Vagina (tissue), 2 donors: ENCODE measurements around the gene RASAL2. TPM values are rescaled to one million over a fixed set of nuclear protein-coding genes. Genes with fewer than 3 reads are reported as not detected.

Experiments
- DNase-seq, 2 donors: peaks; one replicate each; pipeline ENCODE4 v3.0.0-alpha.2; 2017; ENCODE audit errors: extremely low spot score in 2 of 2
- H3K27ac ChIP-seq: fragments of 200-600 bp; sonication (generic); one replicate; pipeline ENCODE4 v1.5.1; 2019
- H3K27me3 ChIP-seq: fragments of 200-600 bp; sonication (generic); one replicate; pipeline ENCODE4 v1.5.1; 2019
- H3K36me3 ChIP-seq, 2 donors: fragments of 200-600 bp; sonication (generic); one replicate each; pipeline ENCODE4 v1.5.1; 2017 to 2019
- H3K4me1 ChIP-seq: fragments of 200-600 bp; sonication (generic); one replicate; pipeline ENCODE4 v1.5.1; 2019
- H3K4me3 ChIP-seq, 2 donors: fragments of 200-600 bp; sonication (generic); 1 replicate in 1 of 2; 2 replicates in 1 of 2; pipeline ENCODE4 v1.5.1; 2016 to 2019
- H3K9me3 ChIP-seq: fragments of 200-600 bp; sonication (generic); one replicate; pipeline ENCODE4 v1.5.1; 2019
- CTCF ChIP-seq, 3 experiments: fragments of 450-650 bp in 2 of 3; fragments of 200-600 bp in 1 of 3; sonication (generic) in 1 of 3; IDR thresholded peaks; one replicate each; pipeline ENCODE4 v1.5.1; 2017 to 2019; ENCODE audit warnings: antibody characterized with exemption in 3 of 3, mild to moderate bottlenecking in 2 of 3, moderate library complexity in 2 of 3
- POLR2A ChIP-seq, 2 donors: fragments of 450-650 bp; IDR thresholded peaks; one replicate each; pipeline ENCODE4 v1.6.1; 2017; ENCODE audit warnings: antibody characterized with exemption in 2 of 2, mild to moderate bottlenecking in 2 of 2, moderate library complexity in 2 of 2
- POLR2AphosphoS5 ChIP-seq, 2 donors: sonication (generic); formaldehyde crosslinking; IDR thresholded peaks; one replicate each; pipeline ENCODE4 v1.9.0; 2017; ENCODE audit warnings: antibody characterized with exemption in 2 of 2, mild to moderate bottlenecking in 2 of 2, low read depth in 1 of 2; ENCODE audit not compliant: insufficient read depth in 1 of 2
- intact Hi-C: fragments of 100-400 bp; cut with DNase I; formaldehyde crosslinking; loops from one replicate; pipeline ENCODE4 v1.15.1; 2023
- total RNA-seq: library from RNA; depleted of rRNA; stranded (reverse); fragments of >200 nt; gene quantifications from one replicate; pipeline ENCODE4 v1.2.3, GENCODE V29; 2016

The RASAL2 gene
- total RNA-seq, 1 donor from 2014 or later, result 25.5 TPM

- peaks cover 14% of the 10 kb centered on the region for H3K4me1 ChIP-seq
- H3K9me3 ChIP-seq, result no peaks in the 10 kb centered on the region
- H3K4me3 ChIP-seq, result no peak overlapping the region
- intact Hi-C loops, result no loop called here
- H3K27ac ChIP-seq, result no peak overlapping the region
- TF ChIP-seq POLR2AphosphoS5 (IDR thresholded peaks at IDR 0.05; ENCODE audit: insufficient read depth in 1 of 2, low read depth in 1 of 2), result no peak
- no peak for TF ChIP-seq CTCF (IDR thresholded peaks at IDR 0.05)
- TF ChIP-seq POLR2A (IDR thresholded peaks at IDR 0.05), result no peak
- no peak for DNase-seq
- no peaks in the 10 kb centered on the region for H3K36me3 ChIP-seq
- H3K27me3 ChIP-seq, result no peaks in the 10 kb centered on the region
Measured at GRCh38 chr1:178121883-178122282, 28.0 kb downstream of the RASAL2 start.

DNA sequence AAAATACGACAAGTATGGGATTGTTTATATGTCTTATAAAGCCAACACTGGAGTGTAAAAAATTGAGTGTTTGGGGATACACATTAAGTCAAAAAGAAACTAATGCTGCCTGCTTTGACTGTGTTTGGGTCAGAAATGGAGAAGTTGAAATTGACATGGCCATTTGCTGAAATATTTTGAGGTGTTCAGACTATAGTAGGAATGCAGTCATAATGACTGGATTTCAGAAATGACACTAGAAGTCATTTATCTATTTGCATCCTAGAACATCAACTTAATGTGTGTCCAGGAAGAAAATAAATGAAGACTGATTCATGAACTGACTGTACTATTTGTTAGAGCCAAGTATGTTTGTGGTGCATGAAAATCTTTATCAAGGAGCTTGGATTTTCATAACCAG lies 28.4 kb downstream of the RASAL2 start:
- Histone ChIP-seq H3K4me1 (peaks cover 14% of the 10 kb centered on the region), H3K4me3 (no peak overlapping the region)
- no peak for TF ChIP-seq POLR2A (IDR thresholded peaks at IDR 0.05)
- no peak for TF ChIP-seq POLR2AphosphoS5 (IDR thresholded peaks at IDR 0.05; ENCODE audit: insufficient read depth in 1 of 2, low read depth in 1 of 2)
- no peak for TF ChIP-seq CTCF (IDR thresholded peaks at IDR 0.05)

GRCh38 chr1:178124115-178124514 lies 30.2 kb downstream of the RASAL2 start:
- no peak for DNase-seq
- H3K36me3 ChIP-seq, result no peaks in the 10 kb centered on the region
- H3K4me1 ChIP-seq, result peaks cover 14% of the 10 kb centered on the region
- H3K4me3 ChIP-seq, result no peak overlapping the region
- no peaks in the 10 kb centered on the region for H3K27me3 ChIP-seq
- TF ChIP-seq CTCF (IDR thresholded peaks at IDR 0.05), result no peak
- TF ChIP-seq POLR2AphosphoS5 (IDR thresholded peaks at IDR 0.05; ENCODE audit: insufficient read depth in 1 of 2, low read depth in 1 of 2), result no peak
- no peak for TF ChIP-seq POLR2A (IDR thresholded peaks at IDR 0.05)
- intact Hi-C loops, result no loop called here
- no peak overlapping the region for H3K27ac ChIP-seq
- no peaks in the 10 kb centered on the region for H3K9me3 ChIP-seq

More for the DNA sequence above, 28.4 kb downstream of the RASAL2 start:
- no peak for DNase-seq
- no peaks in the 10 kb centered on the region for H3K9me3 ChIP-seq
- intact Hi-C loops, result no loop called here
- H3K36me3 ChIP-seq, result no peaks in the 10 kb centered on the region
- no peak overlapping the region for H3K27ac ChIP-seq
- H3K27me3 ChIP-seq, result no peaks in the 10 kb centered on the region

DNA sequence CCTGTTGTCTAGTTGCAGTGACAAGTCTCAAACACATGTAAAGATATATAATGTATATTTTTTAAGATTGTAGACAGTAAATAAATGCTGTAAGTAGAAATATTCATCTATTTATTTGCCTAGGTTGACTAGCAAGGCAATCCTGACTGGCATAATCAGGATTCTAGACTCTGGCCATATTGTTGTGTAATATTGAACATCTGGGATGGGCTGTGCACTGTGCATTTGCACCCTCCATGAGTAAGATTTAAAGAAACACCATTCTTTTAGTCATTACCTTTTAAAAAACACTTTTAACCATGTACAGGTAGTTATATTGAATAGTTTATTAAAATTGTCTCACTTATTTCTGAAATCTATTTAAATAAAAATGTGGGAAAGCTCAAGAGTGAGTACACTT lies 32.4 kb downstream of the RASAL2 start:
- intact Hi-C loops, result no loop called here
- Histone ChIP-seq H3K9me3 (no peaks in the 10 kb centered on the region), H3K36me3 (no peaks in the 10 kb centered on the region), H3K4me1 (peaks cover 13% of the 10 kb centered on the region), H3K27me3 (no peaks in the 10 kb centered on the region), H3K27ac (no peak overlapping the region), H3K4me3 (no peak overlapping the region)
- DNase-seq, result no peak
- no peak for TF ChIP-seq POLR2A (IDR thresholded peaks at IDR 0.05)
- no peak for TF ChIP-seq CTCF (IDR thresholded peaks at IDR 0.05)
- TF ChIP-seq POLR2AphosphoS5 (IDR thresholded peaks at IDR 0.05; ENCODE audit: insufficient read depth in 1 of 2, low read depth in 1 of 2), result no peak

DNA sequence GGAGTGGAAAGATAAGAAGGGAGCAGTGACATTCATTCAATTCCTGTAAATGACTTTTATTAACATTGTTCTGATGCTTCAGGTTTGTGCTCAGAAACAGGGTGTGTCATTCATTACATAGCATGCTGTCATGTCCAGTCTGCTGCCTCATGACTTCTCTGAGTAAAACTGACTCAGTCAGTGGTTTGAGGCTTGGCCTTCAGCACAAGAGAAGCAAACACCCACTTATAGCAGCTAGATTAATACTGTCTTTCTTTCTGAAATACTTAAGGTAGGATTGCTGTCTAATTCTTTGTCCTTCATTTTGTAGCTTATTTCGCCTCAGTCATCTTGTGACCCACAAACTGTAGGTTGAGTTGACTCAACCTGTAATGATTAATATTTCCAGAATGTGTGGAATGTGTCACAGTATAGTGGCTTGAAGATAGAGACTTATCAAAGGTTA lies 32.9 kb downstream of the RASAL2 start:
- intact Hi-C loops, result no loop called here

More for the DNA sequence above, 32.9 kb downstream of the RASAL2 start:
- Histone ChIP-seq H3K9me3 (no peaks in the 10 kb centered on the region), H3K36me3 (no peaks in the 10 kb centered on the region), H3K27me3 (no peaks in the 10 kb centered on the region), H3K4me1 (peaks cover 8% of the 10 kb centered on the region), H3K4me3 (no peak overlapping the region), H3K27ac (no peak overlapping the region)
- TF ChIP-seq CTCF (IDR thresholded peaks at IDR 0.05) (no peak), POLR2A (IDR thresholded peaks at IDR 0.05) (no peak), POLR2AphosphoS5 (IDR thresholded peaks at IDR 0.05; ENCODE audit: insufficient read depth in 1 of 2, low read depth in 1 of 2) (no peak)
- DNase-seq, result no peak
